Mammary epithelial cell (primary cell): ENCODE results near the gene FCER1G.

ENCODE experiments used
- CTCF ChIP-seq, 2 donors: IDR thresholded peaks in 1 of 2; conservative IDR thresholded peaks in 1 of 2; 2 replicates each; pipeline ENCODE4 v1.5.1; 2011 to 2012; ENCODE audit warnings: inconsistent platforms in 2 of 2, low read length in 2 of 2, mild to moderate bottlenecking in 2 of 2, control low read depth in 1 of 2, low read depth in 1 of 2; ENCODE audit not compliant: insufficient read depth in 1 of 2; ENCODE audit errors: extremely low read depth in 1 of 2
- EZH2 ChIP-seq: IDR thresholded peaks from 2 replicates; pipeline ENCODE4 v1.6.1; 2012; ENCODE audit warnings: low read length, inconsistent platforms, borderline replicate concordance

DNA sequence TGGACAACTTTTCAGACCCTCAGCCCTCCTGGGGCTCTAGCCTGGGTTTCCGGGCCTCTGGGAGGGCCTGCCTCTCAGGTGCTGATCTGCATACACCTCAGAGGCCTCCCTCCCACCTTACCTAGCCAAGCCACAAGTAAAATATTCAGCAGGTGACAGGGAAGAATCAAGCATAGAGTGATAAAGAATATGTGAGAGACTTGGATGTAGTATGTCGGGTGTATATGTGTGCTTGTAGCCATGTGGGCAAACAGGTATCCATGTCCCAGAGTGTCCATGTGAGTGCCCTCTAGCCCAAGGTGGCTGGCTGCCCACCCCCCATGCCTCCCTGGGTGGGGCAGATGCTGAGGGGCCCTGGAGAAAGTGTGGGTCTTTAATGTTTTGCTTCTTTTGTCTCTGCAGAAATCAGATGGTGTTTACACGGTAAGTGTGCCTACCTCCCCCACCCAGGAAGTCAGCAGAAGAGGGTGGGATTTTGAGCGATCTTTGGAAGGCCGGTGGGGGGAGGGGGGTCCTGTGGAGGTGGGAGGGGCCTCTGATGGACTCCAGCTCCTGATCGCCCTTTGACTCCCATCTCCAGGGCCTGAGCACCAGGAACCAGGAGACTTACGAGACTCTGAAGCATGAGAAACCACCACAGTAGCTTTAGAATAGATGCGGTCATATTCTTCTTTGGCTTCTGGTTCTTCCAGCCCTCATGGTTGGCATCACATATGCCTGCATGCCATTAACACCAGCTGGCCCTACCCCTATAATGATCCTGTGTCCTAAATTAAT lies 3.4 kb downstream of the FCER1G start:
- no peak for TF ChIP-seq CTCF (conservative IDR thresholded peaks at IDR 0.05 in 1 of 2, IDR thresholded peaks at IDR 0.05 in 1 of 2; ENCODE audit: extremely low read depth in 1 of 2, insufficient read depth in 1 of 2, low read depth in 1 of 2, low read length in 2 of 2)
- no peak for TF ChIP-seq EZH2
